A673 (cell line): ENCODE data around the gene GJB2. TPM values are rescaled to one million over a fixed set of nuclear protein-coding genes. Genes with fewer than 3 reads are reported as not detected.
"Not testable (repeated sequence)": the region's sequence is repeated elsewhere in the genome, so short reads cannot be mapped to it uniquely, and the experiment has no call there.

Experiments
- BruUV-seq: library from RNA; stranded (reverse); fragments of 400-500 nt; replicated peaks from 2 replicates; lab custom pipeline; 2021; lab: Mats Ljungman, UMichigan
- CTCF ChIA-PET: fragments of 300-600 bp; sonication (Branson Sonifier 250); formaldehyde crosslinking; loops from one replicate; lab custom pipeline; 2022; ENCODE audit warnings: antibody characterized with exemption; lab: Charles Lee
- POLR2A ChIA-PET: fragments of 300-600 bp; sonication (Branson Sonifier 250); formaldehyde crosslinking; loops from one replicate; lab custom pipeline; 2022; ENCODE audit warnings: antibody characterized with exemption; ENCODE audit not compliant: low non-redundant PET; lab: Charles Lee
- DNase-seq: peaks from one replicate; pipeline ENCODE4 v3.0.0-alpha.2; 2015; ENCODE audit warnings: low spot score
- H3K27ac ChIP-seq: fragments of 200-600 bp; sonication (generic); 2 replicates; pipeline ENCODE4 v1.5.1; 2016; ENCODE audit warnings: mixed run types, low read depth, mild to moderate bottlenecking, mixed read lengths, antibody characterized with exemption, low read length; ENCODE audit not compliant: poor library complexity, severe bottlenecking
- H3K27me3 ChIP-seq: fragments of 200-600 bp; sonication (generic); replicated peaks from 2 replicates; pipeline ENCODE4 v1.6.1; 2017; ENCODE audit warnings: mixed run types, low read depth, mild to moderate bottlenecking, mixed read lengths, antibody characterized with exemption, low read length; ENCODE audit not compliant: insufficient read depth, poor library complexity
- H3K36me3 ChIP-seq: fragments of 200-600 bp; sonication (generic); 2 replicates; pipeline ENCODE4 v1.6.1; 2016; ENCODE audit warnings: mixed run types, mild to moderate bottlenecking, mixed read lengths, antibody characterized with exemption, low read length; ENCODE audit not compliant: insufficient read depth, poor library complexity, severe bottlenecking
- H3K4me1 ChIP-seq: fragments of 200-600 bp; sonication (generic); 2 replicates; pipeline ENCODE4 v1.6.1; 2017; ENCODE audit warnings: mixed run types, mild to moderate bottlenecking, mixed read lengths, antibody characterized with exemption, low read length; ENCODE audit not compliant: insufficient read depth, poor library complexity, severe bottlenecking
- H3K4me3 ChIP-seq: fragments of 200-600 bp; sonication (generic); 2 replicates; pipeline ENCODE4 v1.5.1; 2016; ENCODE audit warnings: low read depth, mixed run types, mild to moderate bottlenecking, mixed read lengths, low read length; ENCODE audit not compliant: poor library complexity, severe bottlenecking
- H3K9me3 ChIP-seq: fragments of 200-600 bp; sonication (generic); 2 replicates; pipeline ENCODE4 v1.6.1; 2016; ENCODE audit warnings: mixed run types, low read depth, mild to moderate bottlenecking, mixed read lengths, antibody characterized with exemption, low read length; ENCODE audit not compliant: poor library complexity, severe bottlenecking
- EZH2 ChIP-seq: fragments of 200-600 bp; sonication (generic); IDR thresholded peaks from 2 replicates; pipeline ENCODE4 v1.6.1; 2017; ENCODE audit warnings: borderline replicate concordance, low read depth, mild to moderate bottlenecking, mixed read lengths, antibody characterized with exemption, low read length; ENCODE audit not compliant: poor library complexity, severe bottlenecking
- intact Hi-C: fragments of 100-400 bp; cut with micrococcal nuclease; formaldehyde crosslinking; loops from one replicate; pipeline ENCODE4 v1.10.0; 2022; ENCODE audit not compliant: unreplicated experiment
- total RNA-seq: library from RNA; stranded (reverse); gene quantifications from 2 replicates; pipeline ENCODE4 v1.2.3, GENCODE V29; 2021
- TF ChIP-seq, protein P1 (sequence below): fragments of 300-800, 200-600 bp; sonication (generic); conservative IDR thresholded peaks from 2 replicates; pipeline ENCODE4 v1.5.1; 2017; ENCODE audit warnings: low read depth, mild to moderate bottlenecking, antibody characterized with exemption, low read length, moderate library complexity, mixed read lengths

The GJB2 gene
- total RNA-seq, 1 experiment from 2014 or later: not detected

DNA sequence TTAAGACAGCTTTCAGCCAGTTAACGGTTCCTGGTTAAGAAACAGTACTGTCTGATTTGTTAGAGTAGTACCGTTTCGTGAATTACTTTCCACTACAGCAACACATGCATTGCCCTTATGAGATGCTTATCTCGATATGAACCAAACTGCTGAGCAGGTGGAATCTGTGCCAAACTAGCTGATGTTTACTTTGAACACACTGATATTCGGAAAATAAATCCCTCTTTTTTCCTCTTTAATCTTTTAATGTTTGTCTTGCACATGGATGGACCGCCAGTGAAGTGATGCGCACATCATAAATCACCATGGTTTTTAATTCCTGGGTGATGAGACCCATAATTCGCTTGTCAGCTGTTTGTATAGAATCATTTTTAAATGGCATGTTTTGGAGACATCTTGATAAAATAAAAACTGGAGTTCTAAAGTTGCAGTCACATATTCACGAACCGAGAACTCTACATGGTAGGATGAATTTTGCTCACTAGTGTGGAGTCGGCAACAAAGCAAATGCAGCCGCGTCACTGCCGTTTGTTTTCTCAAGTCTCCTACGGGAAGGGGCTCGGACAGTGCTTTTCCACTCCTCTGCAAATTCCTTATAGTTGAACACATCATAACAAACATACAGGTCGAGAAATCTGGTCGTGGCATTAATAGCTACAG, 33.0 kb downstream of the GJB2 start:
- DNase-seq: peak; percentile 45
- POLR2A ChIA-PET: no interaction called here
- H3K9me3 ChIP-seq: no peaks in the 10 kb centered on the region
- H3K36me3 ChIP-seq: no peaks in the 10 kb centered on the region
- BruUV-seq: no TSS peak
- TF ChIP-seq, protein P1, sequence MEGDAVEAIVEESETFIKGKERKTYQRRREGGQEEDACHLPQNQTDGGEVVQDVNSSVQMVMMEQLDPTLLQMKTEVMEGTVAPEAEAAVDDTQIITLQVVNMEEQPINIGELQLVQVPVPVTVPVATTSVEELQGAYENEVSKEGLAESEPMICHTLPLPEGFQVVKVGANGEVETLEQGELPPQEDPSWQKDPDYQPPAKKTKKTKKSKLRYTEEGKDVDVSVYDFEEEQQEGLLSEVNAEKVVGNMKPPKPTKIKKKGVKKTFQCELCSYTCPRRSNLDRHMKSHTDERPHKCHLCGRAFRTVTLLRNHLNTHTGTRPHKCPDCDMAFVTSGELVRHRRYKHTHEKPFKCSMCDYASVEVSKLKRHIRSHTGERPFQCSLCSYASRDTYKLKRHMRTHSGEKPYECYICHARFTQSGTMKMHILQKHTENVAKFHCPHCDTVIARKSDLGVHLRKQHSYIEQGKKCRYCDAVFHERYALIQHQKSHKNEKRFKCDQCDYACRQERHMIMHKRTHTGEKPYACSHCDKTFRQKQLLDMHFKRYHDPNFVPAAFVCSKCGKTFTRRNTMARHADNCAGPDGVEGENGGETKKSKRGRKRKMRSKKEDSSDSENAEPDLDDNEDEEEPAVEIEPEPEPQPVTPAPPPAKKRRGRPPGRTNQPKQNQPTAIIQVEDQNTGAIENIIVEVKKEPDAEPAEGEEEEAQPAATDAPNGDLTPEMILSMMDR: no peak
- no peak for TF ChIP-seq EZH2
- H3K27me3 ChIP-seq: peaks cover 37% of the 10 kb centered on the region
- CTCF ChIA-PET: no interaction called here
- no peak overlapping the region for H3K27ac ChIP-seq
- intact Hi-C loops: loop anchor here (5.0 to 10.0 kb wide), 5 partner anchors 32 to 235 kb away; no protein-coding TSS in a partner anchor
- peak overlapping the region; percentile 54 for H3K4me3 ChIP-seq
- H3K4me1 ChIP-seq: peaks cover 29% of the 10 kb centered on the region

DNA sequence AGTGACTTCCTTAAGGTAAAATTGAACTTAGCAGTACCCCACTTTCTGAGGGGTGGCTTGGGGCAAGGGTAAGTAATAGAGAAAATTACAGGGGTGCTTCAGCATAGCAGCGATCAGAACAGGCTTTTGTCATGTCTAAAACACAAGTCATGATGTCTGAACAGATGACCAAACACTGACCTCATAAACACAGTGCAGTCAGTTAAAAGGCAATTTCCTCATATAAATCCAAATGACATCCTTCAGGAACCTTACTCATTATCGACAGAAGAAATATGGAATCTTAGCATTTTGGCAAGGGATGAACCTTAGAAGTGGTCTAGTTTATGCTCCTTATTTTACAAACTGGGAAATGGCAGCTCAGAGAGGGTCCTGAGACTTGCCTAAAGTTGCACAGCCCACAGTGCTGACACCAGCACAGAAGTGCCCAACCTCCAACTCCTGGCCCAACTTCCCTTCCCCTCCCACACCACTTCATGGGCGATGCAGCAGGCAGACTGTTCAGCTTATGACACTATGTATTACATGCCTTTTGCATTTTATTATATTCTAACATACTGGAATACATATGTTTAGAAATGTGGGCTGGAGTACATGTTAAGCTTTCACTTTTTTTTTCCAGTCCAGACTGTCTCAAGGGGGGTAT, 35.5 kb downstream of the GJB2 start:
- no TSS peak for BruUV-seq
- POLR2A ChIA-PET: interaction anchor here (0.5 kb wide), 1 partner anchor 1093 kb away, joined by 5 read pairs; no protein-coding TSS in a partner anchor
- Histone ChIP-seq H3K27me3 (peaks cover 37% of the 10 kb centered on the region), H3K4me3 (no peak overlapping the region), H3K4me1 (peaks cover 29% of the 10 kb centered on the region), H3K27ac (no peak overlapping the region), H3K9me3 (no peaks in the 10 kb centered on the region), H3K36me3 (no peaks in the 10 kb centered on the region)
- peak; percentile 40 for DNase-seq
- intact Hi-C loops: no loop called here
- TF ChIP-seq EZH2: no peak
- TF ChIP-seq, protein P1: no peak
- CTCF ChIA-PET: interaction anchor here (0.6 kb wide), 2 partner anchors 58 to 67 kb away, joined by 3 read pairs; no protein-coding TSS in a partner anchor

DNA sequence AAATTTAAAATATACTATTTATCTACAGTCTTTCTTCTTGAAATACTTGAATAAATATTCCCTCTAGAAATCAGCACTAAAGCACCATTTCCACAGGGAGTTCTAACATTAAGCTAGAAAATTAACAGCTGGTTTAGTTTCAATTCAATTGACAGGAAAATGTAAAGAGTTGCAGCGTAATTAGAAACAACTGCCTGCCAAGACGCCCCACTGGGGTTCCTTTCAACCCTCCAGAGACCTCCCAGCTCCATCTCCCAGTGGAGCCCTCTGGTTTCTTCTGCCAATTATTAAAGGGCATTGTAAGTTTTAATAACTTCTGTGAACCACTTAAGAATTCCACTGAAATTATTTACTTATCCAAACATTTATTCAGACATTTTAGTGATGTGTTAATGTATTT, 36.0 kb downstream of the GJB2 start:
- no peaks in the 10 kb centered on the region for H3K36me3 ChIP-seq
- H3K9me3 ChIP-seq: no peaks in the 10 kb centered on the region
- TF ChIP-seq EZH2: no peak
- TF ChIP-seq, protein P1: no peak; the same call in 1 of the 2 replicates
- POLR2A ChIA-PET: interaction anchor here (0.5 kb wide), 1 partner anchor 1093 kb away, joined by 5 read pairs; no protein-coding TSS in a partner anchor
- CTCF ChIA-PET: interaction anchor here (0.6 kb wide), 3 partner anchors 57 to 555 kb away, joined by 3 to 9 read pairs (median 3); no protein-coding TSS in a partner anchor
- no peak overlapping the region for H3K4me3 ChIP-seq
- BruUV-seq: no TSS peak
- intact Hi-C loops: no loop called here
- H3K27ac ChIP-seq: no peak overlapping the region
- DNase-seq: peak; percentile 90
- H3K4me1 ChIP-seq: peaks cover 29% of the 10 kb centered on the region
- H3K27me3 ChIP-seq: peaks cover 41% of the 10 kb centered on the region

DNA sequence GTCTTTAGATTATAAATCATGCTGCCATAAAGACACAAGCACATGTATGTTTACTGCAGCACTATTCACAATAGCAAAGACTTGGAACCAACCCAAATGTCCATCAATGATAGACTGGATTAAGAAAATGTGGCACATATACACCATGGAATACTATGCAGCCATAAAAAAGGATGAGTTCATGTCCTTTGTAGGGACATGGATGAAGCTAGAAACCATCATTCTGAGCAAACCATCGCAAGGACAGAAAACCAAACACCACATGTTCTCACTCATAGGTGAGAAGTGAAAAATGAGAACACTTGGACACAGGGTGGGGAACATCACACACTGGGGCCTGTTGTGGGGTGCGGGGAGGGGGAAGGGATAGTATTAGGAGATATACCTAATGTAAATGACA, 39.4 kb downstream of the GJB2 start:
- BruUV-seq, CTCF ChIA-PET: not testable (repeated sequence)

More for the DNA sequence above, 39.4 kb downstream of the GJB2 start:
- H3K27ac ChIP-seq, intact Hi-C loops, H3K4me3 ChIP-seq, DNase-seq, H3K9me3 ChIP-seq, H3K36me3 ChIP-seq, POLR2A ChIA-PET: not testable (repeated sequence)
- Histone ChIP-seq H3K4me1 (peaks cover 16% of the 10 kb centered on the region), H3K27me3 (peaks cover 13% of the 10 kb centered on the region)
